IMR-90 (cell line): Measurements from ENCODE around the gene LSM12.

Experiments
- BHLHE40 ChIP-seq: fragments of 150-350 bp; IDR thresholded peaks from 2 replicates; pipeline ENCODE4 v1.6.1; 2016; ENCODE audit warnings: mild to moderate bottlenecking, low read depth, low read length
- CEBPB ChIP-seq: IDR thresholded peaks from 2 replicates; pipeline ENCODE4 v1.6.1; 2012; ENCODE audit warnings: low read depth, low read length, improper control_type of control experiment
- MAFK ChIP-seq: IDR thresholded peaks from 2 replicates; pipeline ENCODE4 v1.6.1; 2012; ENCODE audit warnings: low read depth, low read length, improper control_type of control experiment
- MAZ ChIP-seq: IDR thresholded peaks from 2 replicates; pipeline ENCODE4 v1.6.1; 2012; ENCODE audit warnings: low read depth, mild to moderate bottlenecking, low read length, improper control_type of control experiment, moderate library complexity, borderline replicate concordance
- MXI1 ChIP-seq: IDR thresholded peaks from 2 replicates; pipeline ENCODE4 v1.6.1; 2012; ENCODE audit warnings: low read depth, mild to moderate bottlenecking, low read length, moderate library complexity, borderline replicate concordance
- POLR2A ChIP-seq: IDR thresholded peaks from 2 replicates; pipeline ENCODE4 v1.6.1; 2012; ENCODE audit warnings: mild to moderate bottlenecking, low read depth, low read length
- RAD21 ChIP-seq: IDR thresholded peaks from 2 replicates; pipeline ENCODE4 v1.6.1; 2012; ENCODE audit warnings: low read length, improper control_type of control experiment
- RCOR1 ChIP-seq: IDR thresholded peaks from 2 replicates; pipeline ENCODE4 v1.6.1; 2012; ENCODE audit warnings: mild to moderate bottlenecking, low read length, improper control_type of control experiment; ENCODE audit not compliant: insufficient replicate concordance
- SMC3 ChIP-seq: fragments of 150-350 bp; IDR thresholded peaks from 2 replicates; pipeline ENCODE4 v1.6.1; 2016; ENCODE audit warnings: low read depth, mild to moderate bottlenecking, antibody characterized with exemption, low read length, moderate library complexity
- TF ChIP-seq, protein P1 (sequence below): conservative IDR thresholded peaks from 2 replicates; pipeline ENCODE4 v1.5.1; 2012; ENCODE audit warnings: mild to moderate bottlenecking, low read depth, low read length, improper control_type of control experiment
- TF ChIP-seq, protein P2 (sequence below): fragments of 150-350 bp; IDR thresholded peaks from 2 replicates; pipeline ENCODE4 v1.6.1; 2017; ENCODE audit warnings: mild to moderate bottlenecking, antibody characterized with exemption, low read length, low read depth
- TF ChIP-seq, protein P3 (sequence below): fragments of 150-350 bp; IDR thresholded peaks from 2 replicates; pipeline ENCODE4 v1.6.1; 2016; ENCODE audit warnings: low read depth, mild to moderate bottlenecking, low read length, moderate library complexity, borderline replicate concordance

DNA sequence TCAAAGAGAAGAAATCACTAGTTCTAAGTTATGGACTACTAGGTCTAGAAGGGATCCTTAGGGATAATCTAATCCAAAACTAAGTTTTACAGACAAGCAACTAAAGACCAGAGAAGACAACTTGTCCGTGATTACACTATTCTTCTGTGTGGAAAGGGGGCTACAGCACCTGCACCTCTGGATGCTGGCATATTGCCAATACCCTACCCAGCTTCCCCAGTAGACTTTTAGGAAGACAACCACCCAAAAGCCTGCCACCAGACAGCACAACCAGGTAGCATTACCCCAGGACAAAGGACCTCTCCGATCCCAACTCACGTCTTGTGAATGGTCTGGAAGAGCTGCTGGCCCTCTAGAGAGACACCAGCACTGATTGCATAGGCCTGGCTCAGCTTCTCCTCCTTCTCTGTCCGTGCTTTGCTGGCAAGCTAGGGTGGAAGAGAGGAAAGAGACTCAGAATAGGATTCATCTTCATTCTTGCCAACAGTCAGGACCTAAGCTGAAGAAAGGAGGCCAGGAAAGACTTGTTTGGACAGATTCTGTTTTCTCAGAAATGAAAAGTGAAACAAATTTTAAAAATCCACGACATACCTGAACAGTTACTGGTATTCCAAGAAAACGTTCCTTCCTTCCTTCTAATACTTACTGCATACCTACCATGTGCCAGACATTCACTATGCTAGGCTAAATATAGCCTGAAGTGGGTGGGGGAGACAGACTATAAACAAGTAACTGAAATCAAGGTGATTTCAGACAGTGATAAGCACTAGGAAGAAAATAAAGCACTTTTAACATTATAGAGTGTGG, 26.4 kb downstream of the LSM12 start:
- TF ChIP-seq, protein P1, sequence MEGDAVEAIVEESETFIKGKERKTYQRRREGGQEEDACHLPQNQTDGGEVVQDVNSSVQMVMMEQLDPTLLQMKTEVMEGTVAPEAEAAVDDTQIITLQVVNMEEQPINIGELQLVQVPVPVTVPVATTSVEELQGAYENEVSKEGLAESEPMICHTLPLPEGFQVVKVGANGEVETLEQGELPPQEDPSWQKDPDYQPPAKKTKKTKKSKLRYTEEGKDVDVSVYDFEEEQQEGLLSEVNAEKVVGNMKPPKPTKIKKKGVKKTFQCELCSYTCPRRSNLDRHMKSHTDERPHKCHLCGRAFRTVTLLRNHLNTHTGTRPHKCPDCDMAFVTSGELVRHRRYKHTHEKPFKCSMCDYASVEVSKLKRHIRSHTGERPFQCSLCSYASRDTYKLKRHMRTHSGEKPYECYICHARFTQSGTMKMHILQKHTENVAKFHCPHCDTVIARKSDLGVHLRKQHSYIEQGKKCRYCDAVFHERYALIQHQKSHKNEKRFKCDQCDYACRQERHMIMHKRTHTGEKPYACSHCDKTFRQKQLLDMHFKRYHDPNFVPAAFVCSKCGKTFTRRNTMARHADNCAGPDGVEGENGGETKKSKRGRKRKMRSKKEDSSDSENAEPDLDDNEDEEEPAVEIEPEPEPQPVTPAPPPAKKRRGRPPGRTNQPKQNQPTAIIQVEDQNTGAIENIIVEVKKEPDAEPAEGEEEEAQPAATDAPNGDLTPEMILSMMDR: no peak
- TF ChIP-seq BHLHE40 (no peak), POLR2A (no peak), RCOR1 (no peak), CEBPB (no peak), SMC3 (no peak), MAZ (no peak), MAFK (no peak), MXI1 (no peak), RAD21 (no peak)
- TF ChIP-seq, protein P2, sequence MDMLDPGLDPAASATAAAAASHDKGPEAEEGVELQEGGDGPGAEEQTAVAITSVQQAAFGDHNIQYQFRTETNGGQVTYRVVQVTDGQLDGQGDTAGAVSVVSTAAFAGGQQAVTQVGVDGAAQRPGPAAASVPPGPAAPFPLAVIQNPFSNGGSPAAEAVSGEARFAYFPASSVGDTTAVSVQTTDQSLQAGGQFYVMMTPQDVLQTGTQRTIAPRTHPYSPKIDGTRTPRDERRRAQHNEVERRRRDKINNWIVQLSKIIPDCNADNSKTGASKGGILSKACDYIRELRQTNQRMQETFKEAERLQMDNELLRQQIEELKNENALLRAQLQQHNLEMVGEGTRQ: no peak
- TF ChIP-seq, protein P3, sequence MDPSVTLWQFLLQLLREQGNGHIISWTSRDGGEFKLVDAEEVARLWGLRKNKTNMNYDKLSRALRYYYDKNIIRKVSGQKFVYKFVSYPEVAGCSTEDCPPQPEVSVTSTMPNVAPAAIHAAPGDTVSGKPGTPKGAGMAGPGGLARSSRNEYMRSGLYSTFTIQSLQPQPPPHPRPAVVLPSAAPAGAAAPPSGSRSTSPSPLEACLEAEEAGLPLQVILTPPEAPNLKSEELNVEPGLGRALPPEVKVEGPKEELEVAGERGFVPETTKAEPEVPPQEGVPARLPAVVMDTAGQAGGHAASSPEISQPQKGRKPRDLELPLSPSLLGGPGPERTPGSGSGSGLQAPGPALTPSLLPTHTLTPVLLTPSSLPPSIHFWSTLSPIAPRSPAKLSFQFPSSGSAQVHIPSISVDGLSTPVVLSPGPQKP: no peak
